Prostate gland (tissue), 2 donors: ENCODE measurements around the gene CABCOCO1.

Source experiments
- POLR2A ChIP-seq: fragments of 450-650 bp; IDR thresholded peaks from one replicate; pipeline ENCODE4 v1.6.1; 2016; ENCODE audit warnings: antibody characterized with exemption, mild to moderate bottlenecking
- TF ChIP-seq, protein P1 (sequence below), 4 experiments: fragments of 200-600 bp in 2 of 4; fragments of 450-650 bp in 2 of 4; sonication (generic) in 2 of 4; IDR thresholded peaks; 1 replicate in 3 of 4; 2 replicates in 1 of 4; pipeline ENCODE4 v1.5.1; 2016 to 2019; ENCODE audit warnings: antibody characterized with exemption in 4 of 4, mild to moderate bottlenecking in 2 of 4, moderate library complexity in 2 of 4

DNA sequence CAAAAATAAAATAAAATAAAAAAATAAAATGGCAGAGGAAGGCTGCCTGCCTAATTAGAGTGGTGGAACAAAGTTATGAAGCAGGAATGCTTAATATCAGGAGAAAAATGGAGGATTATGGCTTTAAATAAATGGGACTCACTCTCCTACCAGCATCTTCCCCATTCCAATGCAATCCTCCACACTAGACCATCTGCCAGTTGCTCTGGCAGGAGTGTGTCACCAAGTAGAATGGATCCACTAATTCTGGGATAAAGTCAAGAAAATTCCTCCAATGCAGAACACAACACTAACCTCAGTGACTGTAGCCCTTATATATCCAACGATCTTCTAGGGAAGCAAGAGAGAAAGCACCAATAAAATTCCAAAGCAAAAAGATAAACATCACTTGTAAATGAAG is 126.3 kb downstream of the CABCOCO1 start:
- no peak for TF ChIP-seq POLR2A
- TF ChIP-seq, protein P1, sequence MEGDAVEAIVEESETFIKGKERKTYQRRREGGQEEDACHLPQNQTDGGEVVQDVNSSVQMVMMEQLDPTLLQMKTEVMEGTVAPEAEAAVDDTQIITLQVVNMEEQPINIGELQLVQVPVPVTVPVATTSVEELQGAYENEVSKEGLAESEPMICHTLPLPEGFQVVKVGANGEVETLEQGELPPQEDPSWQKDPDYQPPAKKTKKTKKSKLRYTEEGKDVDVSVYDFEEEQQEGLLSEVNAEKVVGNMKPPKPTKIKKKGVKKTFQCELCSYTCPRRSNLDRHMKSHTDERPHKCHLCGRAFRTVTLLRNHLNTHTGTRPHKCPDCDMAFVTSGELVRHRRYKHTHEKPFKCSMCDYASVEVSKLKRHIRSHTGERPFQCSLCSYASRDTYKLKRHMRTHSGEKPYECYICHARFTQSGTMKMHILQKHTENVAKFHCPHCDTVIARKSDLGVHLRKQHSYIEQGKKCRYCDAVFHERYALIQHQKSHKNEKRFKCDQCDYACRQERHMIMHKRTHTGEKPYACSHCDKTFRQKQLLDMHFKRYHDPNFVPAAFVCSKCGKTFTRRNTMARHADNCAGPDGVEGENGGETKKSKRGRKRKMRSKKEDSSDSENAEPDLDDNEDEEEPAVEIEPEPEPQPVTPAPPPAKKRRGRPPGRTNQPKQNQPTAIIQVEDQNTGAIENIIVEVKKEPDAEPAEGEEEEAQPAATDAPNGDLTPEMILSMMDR (IDR thresholded peaks at IDR 0.05): no peak
